HG03103 (cell line): Measurements from ENCODE around the gene RMRP.
"Not testable (repeated sequence)": the region's sequence is repeated elsewhere in the genome, so short reads cannot be mapped to it uniquely, and the experiment has no call there.

Experiments
- ATAC-seq: cut with Tn5 transposase; IDR thresholded peaks from one replicate; pipeline ENCODE4 v1.9.1; 2021; ENCODE audit warnings: low read depth; ENCODE audit not compliant: unreplicated experiment

The RMRP gene

GRCh38 chr9:35646533-35647265 is 11.1 kb downstream of the RMRP start:
- peak; percentile 65 for ATAC-seq

- ATAC-seq, result no peak
Measured at GRCh38 chr9:35646153-35646532, 11.7 kb downstream of the RMRP start.

GRCh38 chr9:35645736-35646135 is 12.1 kb downstream of the RMRP start:
- not testable (repeated sequence) for ATAC-seq

GRCh38 chr9:35643046-35643445 is 14.8 kb downstream of the RMRP start:
- ATAC-seq, result no peak

- not testable (repeated sequence) for ATAC-seq
Measured at GRCh38 chr9:35641478-35641877, 16.3 kb downstream of the RMRP start.

GRCh38 chr9:35640431-35640830 is 17.4 kb downstream of the RMRP start:
- not testable (repeated sequence) for ATAC-seq

- ATAC-seq, result no peak
Measured at GRCh38 chr9:35639631-35640030, 18.2 kb downstream of the RMRP start.

GRCh38 chr9:35639225-35639624 is 18.6 kb downstream of the RMRP start:
- not testable (repeated sequence) for ATAC-seq

GRCh38 chr9:35638751-35639150 is 19.1 kb downstream of the RMRP start:
- ATAC-seq, result not testable (repeated sequence)

- not testable (repeated sequence) for ATAC-seq
Measured at GRCh38 chr9:35637427-35637955, 20.3 kb downstream of the RMRP start.

GRCh38 chr9:35636877-35637246 is 21.0 kb downstream of the RMRP start:
- not testable (repeated sequence) for ATAC-seq

- no peak for ATAC-seq
Measured at GRCh38 chr9:35636135-35636876, 21.5 kb downstream of the RMRP start.

GRCh38 chr9:35635730-35636129 is 22.1 kb downstream of the RMRP start:
- ATAC-seq, result no peak

GRCh38 chr9:35629597-35629996 is 28.2 kb downstream of the RMRP start:
- ATAC-seq, result no peak

GRCh38 chr9:35628389-35628991 is 29.3 kb downstream of the RMRP start:
- no peak for ATAC-seq

- ATAC-seq, result no peak
Measured at GRCh38 chr9:35627575-35627974, 30.2 kb downstream of the RMRP start.

GRCh38 chr9:35619800-35620158 is 38.0 kb downstream of the RMRP start:
- ATAC-seq, result no peak

- ATAC-seq, result no peak
Measured at GRCh38 chr9:35618854-35619799, 38.7 kb downstream of the RMRP start.

GRCh38 chr9:35618325-35618727 is 39.5 kb downstream of the RMRP start, which contains the start of gene CD72:
Gene CD72, minus strand, starts transcription at chr9:35618413. Its CDS starts 110 bp downstream, at chr9:35618303.
- no peak for ATAC-seq

GRCh38 chr9:35617548-35617947 is 40.3 kb downstream of the RMRP start:
- no peak for ATAC-seq
